ENCODE measurements around the gene MRPL44.

The MRPL44 gene

DNA sequence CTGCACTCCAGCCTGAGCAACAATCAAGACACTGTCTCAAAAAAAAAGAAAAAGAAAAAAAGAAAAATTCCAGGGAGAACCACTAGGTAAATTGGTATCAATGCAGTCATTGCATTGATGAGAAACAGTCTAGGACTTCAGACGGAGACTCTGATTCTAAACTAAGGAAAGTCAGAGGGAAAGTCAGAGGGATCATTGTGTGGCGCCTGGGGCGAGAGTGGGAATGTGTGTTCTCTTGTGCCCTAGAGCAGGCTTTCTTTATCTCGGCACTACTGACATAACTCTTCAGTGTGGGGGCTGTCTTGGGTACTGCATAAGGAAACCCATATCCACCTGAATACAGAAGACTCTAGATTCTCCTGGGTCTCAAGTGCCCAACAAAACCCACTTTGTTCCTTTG is 57.1 kb downstream of the MRPL44 start:
- no peak for DNase-seq

DNA sequence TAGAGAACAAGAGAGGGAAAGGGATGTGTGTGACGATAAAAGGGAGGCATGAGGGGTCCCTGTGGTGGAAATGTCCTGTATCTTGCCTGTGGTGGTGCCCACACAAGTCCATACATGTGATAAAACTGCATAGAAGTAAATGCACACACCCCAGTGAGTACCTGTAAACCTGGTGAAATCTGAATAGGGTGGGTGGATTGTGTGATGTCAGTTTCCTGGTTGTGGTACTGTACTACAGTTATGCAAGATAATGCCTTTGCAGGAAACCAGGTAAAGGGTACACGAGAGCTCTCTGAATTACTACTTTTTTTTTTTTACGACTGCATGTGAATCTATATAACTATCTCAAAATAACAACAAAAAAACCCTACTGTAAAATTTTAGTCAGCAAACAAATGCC is 59.7 kb downstream of the MRPL44 start:
- DNase-seq, result no peak

Data from activated T-cell treated with anti-CD3 and anti-CD28 coated beads, Interleukin-2, amount 50 U/mL, for 1 hour (primary cell).